ENCODE results near the gene SIK3.

SIK3 gene

GRCh38 chr11:116866804-116867455 lies 231.3 kb downstream of the SIK3 start:
- ATAC-seq (ENCODE audit: insufficient read depth, low read depth) = no peak
- no peaks in the 10 kb centered on the region for H3K27me3 ChIP-seq (ENCODE audit: insufficient read depth, low read length, poor library complexity)
- H3K79me2 ChIP-seq (ENCODE audit: insufficient read depth, low read length) = no peaks in the 10 kb centered on the region
- peaks cover 67% of the 10 kb centered on the region for H3K36me3 ChIP-seq (ENCODE audit: insufficient read depth, low read length)
- no peaks in the 10 kb centered on the region for H3K4me1 ChIP-seq (ENCODE audit: insufficient read depth, low read length)
- no peak overlapping the region for H2AFZ ChIP-seq (ENCODE audit: low read depth, low read length)
- H3K9me3 ChIP-seq (ENCODE audit: insufficient read depth, low read length, severe bottlenecking) = no peaks in the 10 kb centered on the region
- no peak overlapping the region for H3K4me2 ChIP-seq (ENCODE audit: insufficient read depth, low read length)
- H3K4me3 ChIP-seq (ENCODE audit: low read depth in 1 of 2, low read length in 2 of 2) = no peak overlapping the region
- H3K9ac ChIP-seq (ENCODE audit: low read depth, low read length) = no peak overlapping the region
- no peak overlapping the region for H3K27ac ChIP-seq (ENCODE audit: low read length)
- no peaks in the 10 kb centered on the region for H4K20me1 ChIP-seq (ENCODE audit: insufficient read depth, low read length)
- DNase-seq = no peak
- TF ChIP-seq EZH2 (IDR thresholded peaks at IDR 0.05; ENCODE audit: borderline replicate concordance, low read depth, low read length, severe bottlenecking) = no peak
- no peak for TF ChIP-seq CTCF (IDR thresholded peaks at IDR 0.05; ENCODE audit: borderline replicate concordance, extremely low read depth, low read length, poor library complexity, severe bottlenecking)

DNA sequence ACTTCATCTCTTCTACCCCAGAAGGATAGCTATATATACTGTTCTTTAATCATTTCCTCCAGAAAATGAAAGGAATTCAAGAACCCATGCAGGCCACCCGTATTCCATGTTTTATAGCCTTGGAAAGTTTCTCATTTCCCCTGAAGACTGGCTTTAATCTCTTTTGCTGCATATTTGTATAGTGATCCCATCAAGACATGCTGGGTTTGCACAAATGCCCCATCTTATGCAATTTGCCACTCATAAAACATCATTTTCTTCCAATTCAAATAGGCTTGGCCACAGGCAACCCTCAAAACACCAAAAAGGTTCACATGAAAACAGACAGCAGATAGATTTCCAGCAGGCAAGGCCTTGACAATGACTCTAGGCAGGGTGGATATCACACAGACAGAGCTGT lies 232.5 kb downstream of the SIK3 start:
- no peak overlapping the region for H3K4me2 ChIP-seq (ENCODE audit: insufficient read depth, low read length)
- H2AFZ ChIP-seq (ENCODE audit: low read depth, low read length) = no peak overlapping the region
- peaks cover 68% of the 10 kb centered on the region for H3K36me3 ChIP-seq (ENCODE audit: insufficient read depth, low read length)
- H3K9ac ChIP-seq (ENCODE audit: low read depth, low read length) = no peak overlapping the region
- no peak overlapping the region for H3K4me3 ChIP-seq (ENCODE audit: low read depth in 1 of 2, low read length in 2 of 2)
- H3K79me2 ChIP-seq (ENCODE audit: insufficient read depth, low read length) = no peaks in the 10 kb centered on the region
- H3K9me3 ChIP-seq (ENCODE audit: insufficient read depth, low read length, severe bottlenecking) = no peaks in the 10 kb centered on the region
- DNase-seq (no peak), ATAC-seq (ENCODE audit: insufficient read depth, low read depth) (no peak)
- H4K20me1 ChIP-seq (ENCODE audit: insufficient read depth, low read length) = no peaks in the 10 kb centered on the region
- H3K4me1 ChIP-seq (ENCODE audit: insufficient read depth, low read length) = no peaks in the 10 kb centered on the region
- TF ChIP-seq EZH2 (IDR thresholded peaks at IDR 0.05; ENCODE audit: borderline replicate concordance, low read depth, low read length, severe bottlenecking) (no peak), CTCF (IDR thresholded peaks at IDR 0.05; ENCODE audit: borderline replicate concordance, extremely low read depth, low read length, poor library complexity, severe bottlenecking) (no peak)
- H3K27me3 ChIP-seq (ENCODE audit: insufficient read depth, low read length, poor library complexity) = no peaks in the 10 kb centered on the region
- H3K27ac ChIP-seq (ENCODE audit: low read length) = no peak overlapping the region

DNA sequence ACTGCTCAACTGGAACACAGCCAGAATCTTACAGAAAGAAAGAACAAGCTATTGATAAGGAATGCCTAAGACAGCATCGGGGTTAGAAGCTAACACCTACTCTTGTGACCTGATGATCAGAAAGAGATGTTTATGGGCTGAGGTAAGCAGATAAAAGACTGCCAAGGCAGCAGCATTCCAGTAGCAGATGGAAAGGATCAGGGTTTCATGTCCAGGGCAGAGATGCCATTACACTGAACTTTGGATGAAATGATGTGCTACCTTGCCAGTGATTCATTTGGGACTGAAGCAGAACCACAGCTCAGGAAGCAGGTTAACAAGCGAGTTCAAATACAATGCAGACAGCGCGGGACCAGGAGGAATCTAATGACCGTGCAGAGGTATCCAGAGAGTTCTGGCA lies 233.7 kb downstream of the SIK3 start:
- Histone ChIP-seq H3K36me3 (ENCODE audit: insufficient read depth, low read length) (peaks cover 62% of the 10 kb centered on the region), H3K4me3 (ENCODE audit: low read depth in 1 of 2, low read length in 2 of 2) (no peak overlapping the region), H3K4me2 (ENCODE audit: insufficient read depth, low read length) (no peak overlapping the region), H2AFZ (ENCODE audit: low read depth, low read length) (no peak overlapping the region), H3K9me3 (ENCODE audit: insufficient read depth, low read length, severe bottlenecking) (no peaks in the 10 kb centered on the region), H3K9ac (ENCODE audit: low read depth, low read length) (no peak overlapping the region), H3K4me1 (ENCODE audit: insufficient read depth, low read length) (no peaks in the 10 kb centered on the region), H3K79me2 (ENCODE audit: insufficient read depth, low read length) (no peaks in the 10 kb centered on the region), H4K20me1 (ENCODE audit: insufficient read depth, low read length) (no peaks in the 10 kb centered on the region), H3K27ac (ENCODE audit: low read length) (no peak overlapping the region), H3K27me3 (ENCODE audit: insufficient read depth, low read length, poor library complexity) (no peaks in the 10 kb centered on the region)
- DNase-seq = no peak
- ATAC-seq (ENCODE audit: insufficient read depth, low read depth) = no peak
- no peak for TF ChIP-seq EZH2 (IDR thresholded peaks at IDR 0.05; ENCODE audit: borderline replicate concordance, low read depth, low read length, severe bottlenecking)
- TF ChIP-seq CTCF (IDR thresholded peaks at IDR 0.05; ENCODE audit: borderline replicate concordance, extremely low read depth, low read length, poor library complexity, severe bottlenecking) = no peak
